Natural killer cell (primary cell): Measurements from ENCODE around the gene TRPM1. TPM values are rescaled to one million over a fixed set of nuclear protein-coding genes. Genes with fewer than 3 reads are reported as not detected.

ENCODE experiments used
- ATAC-seq, 3 donors: fragments of 150-1000 bp in 2 of 3; fragments of 200-7000 bp in 1 of 3; cut with Tn5 transposase; 1 replicate in 1 of 3; 2 replicates in 2 of 3; pipeline ENCODE4 v1.10.0; 2021; ENCODE audit warnings: mild to moderate bottlenecking in 2 of 3, moderate library complexity in 2 of 3
- DNase-seq, 2 donors: peaks; one replicate each; pipeline versions ENCODE4 v3.0.0 to v3.0.0-alpha.2; 2013 to 2021; ENCODE audit warnings: mixed read lengths in 1 of 2
- H3K27ac ChIP-seq: one replicate; pipeline ENCODE4 v1.5.1; 2013; ENCODE audit warnings: mild to moderate bottlenecking, low read length
- H3K27me3 ChIP-seq: one replicate; pipeline ENCODE4 v1.6.1; 2013; ENCODE audit warnings: low read length; ENCODE audit not compliant: control insufficient read depth, insufficient read depth
- H3K36me3 ChIP-seq: one replicate; pipeline ENCODE4 v1.6.1; 2013; ENCODE audit warnings: low read length; ENCODE audit not compliant: control insufficient read depth, insufficient read depth
- H3K4me1 ChIP-seq: one replicate; pipeline ENCODE4 v1.6.1; 2013; ENCODE audit warnings: low read length; ENCODE audit not compliant: control insufficient read depth, insufficient read depth
- H3K4me3 ChIP-seq: one replicate; pipeline ENCODE4 v1.5.1; 2013; ENCODE audit warnings: low read length
- H3K9me3 ChIP-seq: one replicate; pipeline ENCODE4 v1.6.1; 2013; ENCODE audit warnings: low read length; ENCODE audit not compliant: control insufficient read depth, insufficient read depth
- H3K27ac Mint-ChIP-seq, 2 donors: one replicate each; pipeline ENCODE4 v1.8.0; 2022; ENCODE audit warnings: mild to moderate bottlenecking in 2 of 2, mixed read lengths in 2 of 2, moderate library complexity in 1 of 2
- H3K27me3 Mint-ChIP-seq, 2 donors: one replicate each; pipeline ENCODE4 v1.8.0; 2022; ENCODE audit warnings: low read depth in 2 of 2, mixed read lengths in 2 of 2
- H3K36me3 Mint-ChIP-seq: one replicate; pipeline ENCODE4 v1.8.0; 2022; ENCODE audit warnings: mixed read lengths
- H3K4me1 Mint-ChIP-seq, 2 donors: one replicate each; pipeline ENCODE4 v1.8.0; 2022; ENCODE audit warnings: mixed read lengths in 2 of 2
- H3K4me3 Mint-ChIP-seq: one replicate; pipeline ENCODE4 v1.8.0; 2022; ENCODE audit warnings: mild to moderate bottlenecking, moderate library complexity, mixed read lengths
- H3K9me3 Mint-ChIP-seq, 2 donors: one replicate each; pipeline ENCODE4 v1.8.0; 2022; ENCODE audit warnings: mixed read lengths in 2 of 2
- CTCF ChIP-seq: fragments of 200-600 bp; IDR thresholded peaks from one replicate; pipeline ENCODE4 v1.8.0; 2022; ENCODE audit warnings: antibody characterized with exemption
- WGBS: methylation state at CpG from one replicate; pipeline ENCODE4 v1.1.7; 2013; ENCODE audit warnings: missing lambda C conversion rate; ENCODE audit not compliant: insufficient coverage; 5-methylcytosine and 5-hydroxymethylcytosine counted together
- intact Hi-C: fragments of 100-400 bp; cut with micrococcal nuclease; formaldehyde crosslinking; loops from one replicate; pipeline ENCODE4 v1.14.2; 2022
- total RNA-seq, 4 donors: library from RNA; stranded (reverse); fragments of 120-200 nt in 1 of 4; gene quantifications; one replicate each; pipeline versions ENCODE4 v1.2.3 to v1.2.4, GENCODE V29; 2013 to 2022

The TRPM1 gene
- total RNA-seq, 3 donors from 2014 or later (not counting 1 experiment from before 2014, with no cell fraction given), result not detected

- Histone ChIP-seq H3K36me3 (peaks cover 10% of the 10 kb centered on the region), H3K9me3 (no peaks in the 10 kb centered on the region), H3K27me3 (no peaks in the 10 kb centered on the region), H3K4me3 (peak overlapping the region; percentile 69), H3K4me1 (peaks cover 23% of the 10 kb centered on the region), H3K27ac (peak overlapping the region; percentile 73)
- ATAC-seq (no peak), DNase-seq (no peak)
- Mint-ChIP-seq H3K27me3 (no peaks in the 10 kb centered on the region), H3K27ac (peak overlapping the region; percentile 89 to 98), H3K4me3 (peak overlapping the region; percentile 98), H3K9me3 (no peaks in the 10 kb centered on the region), H3K36me3 (no peaks in the 10 kb centered on the region), H3K4me1 (peaks cover 31 to 35% of the 10 kb centered on the region in 2 donors)
- WGBS, result 3% methylated on average over 22 of the region's 24 CpGs
- intact Hi-C loops, result loop anchor here (5.0 to 10.0 kb wide), 4 partner anchors 54 to 374 kb away; no protein-coding TSS in a partner anchor
- TF ChIP-seq CTCF, result no peak
These were observed 110.9 kb downstream of the TRPM1 start for GRCh38 chr15:30990446-30991254.

- TF ChIP-seq CTCF, result no peak
- peak overlapping the region; percentile 89 to 98 for H3K27ac Mint-ChIP-seq
- no peaks in the 10 kb centered on the region for H3K9me3 ChIP-seq
- ATAC-seq, result no peak
- peak in 1 of 2 donors; percentile 17 for DNase-seq
- H3K4me3 Mint-ChIP-seq, result peak overlapping the region; percentile 98
- no peaks in the 10 kb centered on the region for H3K27me3 Mint-ChIP-seq
- H3K9me3 Mint-ChIP-seq, result no peaks in the 10 kb centered on the region
- H3K27ac ChIP-seq, result no peak overlapping the region
- H3K27me3 ChIP-seq, result no peaks in the 10 kb centered on the region
- WGBS, result 68% methylated on average over 2 of the region's 2 CpGs
- intact Hi-C loops, result loop anchor here (5.0 to 10.0 kb wide), 4 partner anchors 55 to 375 kb away; no protein-coding TSS in a partner anchor
- H3K4me1 Mint-ChIP-seq, result peaks cover 37 to 41% of the 10 kb centered on the region in 2 donors
- H3K36me3 Mint-ChIP-seq, result no peaks in the 10 kb centered on the region
- H3K36me3 ChIP-seq, result peaks cover 12% of the 10 kb centered on the region
- H3K4me3 ChIP-seq, result peak overlapping the region; percentile 69
- peaks cover 28% of the 10 kb centered on the region for H3K4me1 ChIP-seq
These were observed 111.5 kb downstream of the TRPM1 start for GRCh38 chr15:30990036-30990435.

- no peaks in the 10 kb centered on the region for H3K9me3 ChIP-seq
- 62% methylated on average over 3 of the region's 3 CpGs for WGBS
- no peak overlapping the region for H3K4me3 ChIP-seq
- H3K27ac ChIP-seq, result no peak overlapping the region
- H3K36me3 Mint-ChIP-seq, result no peaks in the 10 kb centered on the region
- no peaks in the 10 kb centered on the region for H3K9me3 Mint-ChIP-seq
- H3K27me3 ChIP-seq, result no peaks in the 10 kb centered on the region
- H3K4me1 ChIP-seq, result peaks cover 29% of the 10 kb centered on the region
- ATAC-seq (no peak), DNase-seq (no peak)
- H3K4me1 Mint-ChIP-seq, result peaks cover 66 to 73% of the 10 kb centered on the region in 2 donors
- no peaks in the 10 kb centered on the region for H3K27me3 Mint-ChIP-seq
- intact Hi-C loops, result no loop called here
- peak overlapping the region; percentile 29 to 77 for H3K27ac Mint-ChIP-seq
- peaks cover 35% of the 10 kb centered on the region for H3K36me3 ChIP-seq
- H3K4me3 Mint-ChIP-seq, result peak overlapping the region; percentile 4
- TF ChIP-seq CTCF, result no peak
These were observed 116.4 kb downstream of the TRPM1 start for GRCh38 chr15:30985081-30985531.
